T47D (cell line): Measurements from ENCODE around the gene GNB1L.
A peak's percentile ranks its signal among the peaks of the same experiment; 100 is the strongest.

ENCODE experiments used
- DNase-seq, 2 experiments: peaks; one replicate each; pipeline versions ENCODE4 v3.0.0 to v3.0.0-alpha.2; 2011 to 2012; ENCODE audit warnings: low read depth in 1 of 2, low spot score in 1 of 2
- JUND ChIP-seq: IDR thresholded peaks from 2 replicates; pipeline ENCODE4 v1.6.1; 2012; ENCODE audit warnings: low read depth
- in situ Hi-C: cut with HindIII; loops from 2 replicates; pipeline ENCODE4 v1.10.0; 2016; ENCODE audit warnings: low sequenced_read_pairs, low pct_unique_long_range_greater_than_20kb

GNB1L gene

DNA sequence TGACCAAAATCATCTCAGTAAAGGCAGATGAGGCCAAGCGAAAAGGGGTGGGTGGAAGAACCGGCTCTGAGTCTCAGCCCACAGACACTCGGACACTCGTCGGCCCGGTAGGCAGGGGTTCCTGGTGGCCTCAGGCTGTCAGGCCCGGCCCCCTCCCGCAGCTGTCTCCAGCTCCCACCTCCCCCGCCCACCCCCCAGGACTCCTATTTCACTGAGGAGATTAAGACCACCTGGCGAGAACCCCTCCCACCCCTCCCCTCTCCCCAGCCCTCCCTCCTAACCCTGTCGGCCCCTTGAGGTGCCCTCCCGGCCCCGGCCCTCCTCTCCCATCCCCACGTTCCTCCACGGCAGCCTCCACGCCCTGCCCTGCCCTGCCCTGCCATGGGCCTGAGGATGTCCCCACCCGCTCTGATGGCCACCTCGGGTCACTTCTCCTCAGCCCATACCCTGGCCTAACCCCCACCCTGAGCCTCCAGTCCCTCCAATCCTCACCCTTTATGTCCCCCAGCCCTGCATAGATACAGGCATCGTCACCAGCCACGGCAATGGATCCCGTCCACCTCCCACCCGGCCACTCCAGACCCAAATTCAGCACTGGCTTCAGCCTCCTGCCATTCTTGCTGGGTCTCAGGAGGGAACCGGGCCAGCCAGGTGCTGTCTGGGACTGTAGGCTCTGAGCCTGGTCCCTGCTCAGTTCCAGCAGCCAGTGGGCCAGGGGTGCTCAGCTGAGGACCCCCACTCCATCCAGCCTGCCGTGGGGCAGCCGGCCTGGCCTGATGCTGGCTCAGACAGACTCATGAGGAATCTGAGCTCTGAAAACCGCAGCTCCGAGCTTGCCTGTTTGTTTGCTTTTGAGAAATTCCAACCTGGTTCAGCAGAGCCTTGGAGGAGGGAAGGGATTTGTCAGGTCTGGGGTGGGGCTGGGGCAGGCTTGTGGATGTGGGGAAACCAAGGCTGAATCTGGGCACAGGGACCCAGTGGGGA lies 103.9 kb downstream of the GNB1L start:
- TF ChIP-seq JUND: no peak
- DNase-seq: peak; percentile 53 to 86
- in situ Hi-C loops: no loop called here

DNA sequence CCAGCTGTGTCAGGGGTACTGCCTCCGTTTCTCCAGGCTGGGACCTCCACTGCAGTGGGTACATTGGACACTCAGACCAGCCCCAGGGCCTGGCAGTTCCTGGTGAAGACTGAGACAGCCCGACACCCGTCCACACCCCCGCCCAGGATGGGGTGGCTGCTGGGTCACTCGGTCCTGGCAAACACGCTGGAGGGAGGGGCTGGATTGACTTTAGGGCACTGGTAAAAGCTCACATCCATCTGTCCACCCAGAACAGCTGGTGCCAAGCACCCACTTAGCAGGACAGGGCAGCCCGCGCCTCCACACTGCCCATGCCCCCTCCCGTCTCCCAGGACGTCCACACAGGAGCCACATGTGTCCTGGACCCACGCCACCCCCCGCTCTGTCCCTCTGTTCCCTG lies 104.8 kb downstream of the GNB1L start:
- no peak for TF ChIP-seq JUND
- DNase-seq: peak in 1 of 2 experiments; percentile 79
- in situ Hi-C loops: no loop called here

DNA sequence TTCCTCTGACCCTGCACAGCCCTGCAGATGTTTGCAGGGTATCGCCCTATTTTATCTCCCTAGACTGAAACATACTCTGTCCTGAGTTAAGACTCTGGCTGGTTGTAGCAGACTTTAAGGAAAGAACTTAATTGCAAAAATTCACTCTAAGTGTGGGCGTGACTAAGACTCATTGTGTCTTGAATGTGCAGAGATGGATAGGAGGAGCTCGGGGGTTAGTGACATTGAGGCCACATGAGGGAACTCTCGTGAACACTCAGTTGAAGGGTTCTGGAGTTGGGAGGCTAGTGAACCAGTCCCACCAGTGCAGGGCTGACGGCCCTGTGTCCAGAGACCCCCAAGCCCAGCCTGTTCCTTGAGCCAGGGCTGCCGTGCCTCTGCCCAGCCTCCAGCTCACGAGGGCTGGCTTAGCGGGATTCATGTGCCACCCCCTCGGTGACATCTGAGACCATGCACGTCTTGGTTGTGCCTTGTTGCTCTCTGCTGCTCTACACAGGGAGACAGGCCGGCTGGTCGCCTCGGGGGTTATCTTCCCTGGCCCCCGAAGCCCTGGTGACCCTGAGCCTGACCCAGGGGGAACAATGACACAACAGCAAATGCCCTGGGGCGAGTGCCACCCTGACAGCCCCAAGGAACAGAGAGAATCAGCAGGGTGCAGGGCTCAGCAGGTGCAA lies 105.5 kb downstream of the GNB1L start:
- no peak for DNase-seq
- TF ChIP-seq JUND: no peak
- in situ Hi-C loops: no loop called here

DNA sequence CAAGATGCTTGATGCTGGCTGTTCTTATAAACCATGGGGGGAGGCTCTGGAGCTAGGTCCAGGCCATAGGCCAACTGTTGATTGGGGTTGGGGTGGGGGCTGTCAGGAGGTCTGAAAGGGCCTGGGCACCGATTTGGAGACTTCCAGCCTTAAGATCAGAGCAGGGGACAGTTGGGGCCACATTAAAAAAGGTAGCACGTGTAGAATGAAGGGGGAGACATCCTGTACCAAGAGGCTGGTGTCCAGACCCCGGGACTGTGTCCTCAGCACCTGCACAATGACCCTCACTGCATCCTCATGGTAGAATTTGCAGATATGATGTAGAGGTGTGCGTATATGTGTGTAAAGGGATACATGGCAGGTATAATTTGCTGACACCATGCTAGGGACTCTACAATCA lies 106.5 kb downstream of the GNB1L start:
- DNase-seq: no peak
- in situ Hi-C loops: no loop called here
- TF ChIP-seq JUND: no peak

DNA sequence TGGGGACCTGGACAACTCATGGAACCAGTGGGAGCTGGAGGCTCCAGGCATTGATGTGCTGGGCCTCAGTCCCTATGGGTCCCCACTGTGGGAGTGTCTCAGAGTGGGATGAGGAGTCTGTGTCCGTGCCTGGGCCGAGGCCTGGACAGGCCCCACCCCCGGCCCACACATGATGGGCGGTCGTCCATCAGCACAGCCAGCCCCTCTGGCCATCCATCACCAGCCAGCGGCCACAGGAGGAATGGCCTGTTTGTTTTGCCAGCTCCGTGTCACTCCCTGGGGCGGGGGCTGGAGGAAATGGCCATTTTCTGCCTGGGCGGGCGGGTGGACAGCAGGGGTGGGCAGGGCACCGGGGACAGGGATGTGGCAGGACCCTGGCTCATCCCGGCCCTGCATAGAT lies 107.1 kb downstream of the GNB1L start:
- in situ Hi-C loops: no loop called here
- no peak for TF ChIP-seq JUND
- no peak for DNase-seq

DNA sequence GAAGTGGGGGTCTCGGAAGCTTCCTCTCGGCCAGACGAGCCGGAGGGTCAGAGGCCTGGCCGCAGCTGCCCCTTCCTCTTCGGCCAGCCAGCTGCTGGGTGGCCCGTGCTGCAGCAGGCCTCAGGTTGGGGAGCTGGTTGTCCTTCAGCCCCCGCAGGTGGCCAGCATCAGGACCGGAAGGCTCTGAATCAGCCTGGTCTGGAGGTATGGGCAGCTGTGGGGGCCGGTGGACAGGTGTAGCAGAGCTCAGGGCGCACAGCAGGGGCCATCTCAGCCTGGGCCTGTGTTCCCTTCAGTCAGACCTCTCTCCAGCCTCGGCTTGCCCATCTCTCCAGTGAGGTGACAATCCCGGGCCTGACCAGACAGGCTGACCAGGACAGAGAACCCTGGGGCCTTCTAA lies 107.9 kb downstream of the GNB1L start:
- DNase-seq: no peak
- in situ Hi-C loops: no loop called here
- no peak for TF ChIP-seq JUND

DNA sequence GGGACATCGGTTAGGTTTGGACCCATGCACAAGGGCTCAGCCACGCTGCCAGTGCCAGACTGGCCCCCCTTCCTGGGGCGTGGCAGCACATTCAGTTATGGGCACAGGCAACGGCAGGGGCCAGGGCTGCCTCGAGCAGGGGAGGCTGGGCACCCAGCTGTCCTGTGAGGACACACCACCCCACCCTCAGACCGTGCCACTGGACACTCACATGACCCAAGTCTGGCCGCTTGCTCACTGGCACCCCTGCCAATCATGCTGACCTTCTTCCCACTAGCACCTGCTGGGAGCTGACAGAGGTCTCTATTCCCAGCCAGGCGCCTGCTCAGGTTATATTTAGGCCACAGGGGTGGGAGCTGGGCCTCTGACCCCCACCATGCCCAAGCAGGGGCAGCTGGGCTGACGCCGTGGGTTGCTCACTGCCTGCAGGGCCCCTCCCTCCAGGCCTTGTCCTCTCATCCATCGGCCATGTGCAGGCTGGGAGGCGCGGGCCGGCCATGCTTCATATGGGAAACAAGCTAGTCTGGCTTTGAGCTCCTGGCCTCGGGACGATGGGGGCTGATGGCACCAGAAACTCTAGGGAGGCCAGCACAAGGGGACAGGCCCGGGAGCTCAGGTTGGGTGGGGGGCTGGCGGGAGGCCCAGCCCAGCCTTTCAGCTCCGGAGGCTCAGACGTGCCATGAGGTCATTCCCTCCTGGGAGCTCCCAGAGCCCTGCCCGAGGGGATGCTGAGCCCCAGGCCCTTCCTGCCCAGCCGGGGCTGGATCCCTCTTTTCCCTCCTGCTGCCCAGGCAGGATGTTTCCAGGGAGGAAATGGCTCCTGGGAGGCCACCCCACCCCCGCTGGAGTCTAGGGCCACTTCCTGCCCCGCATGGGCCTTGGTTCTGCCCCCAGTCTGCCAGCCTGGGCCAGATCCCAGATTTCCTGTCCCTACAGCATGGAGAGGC lies 109.2 kb downstream of the GNB1L start:
- no peak for TF ChIP-seq JUND
- no peak for DNase-seq
- in situ Hi-C loops: no loop called here

DNA sequence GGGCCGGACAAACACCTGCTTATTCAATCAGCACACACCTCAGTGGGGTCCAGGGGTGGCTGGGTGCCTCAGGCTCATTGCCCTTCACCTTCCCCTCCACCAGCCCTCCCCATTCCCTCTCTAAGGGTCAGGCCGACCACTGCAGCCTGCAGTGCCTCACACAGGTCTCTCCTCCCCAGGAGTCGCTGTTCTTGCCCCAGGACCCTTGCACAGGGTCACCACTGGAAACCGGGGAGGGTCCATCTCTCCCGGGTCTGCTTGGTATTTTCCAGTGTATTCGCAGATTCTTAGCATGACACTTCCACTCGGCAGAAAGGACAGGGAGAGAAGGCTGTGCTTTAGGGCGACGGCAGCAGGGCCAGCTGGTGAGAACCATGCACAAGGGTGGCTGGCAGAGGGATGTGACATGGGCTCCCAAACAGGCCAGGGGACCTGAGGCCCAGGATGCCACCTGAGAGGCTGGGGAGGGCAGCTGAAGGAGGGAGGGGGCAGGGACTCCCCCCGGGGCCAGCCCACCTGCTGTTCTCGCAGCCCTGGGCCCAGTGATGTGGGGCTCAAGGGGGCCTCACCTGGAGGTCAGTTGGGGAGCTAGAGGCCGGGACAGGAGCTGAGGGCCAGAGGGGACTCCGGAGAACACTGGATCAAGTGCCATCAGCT lies 110.2 kb downstream of the GNB1L start:
- in situ Hi-C loops: no loop called here

DNA sequence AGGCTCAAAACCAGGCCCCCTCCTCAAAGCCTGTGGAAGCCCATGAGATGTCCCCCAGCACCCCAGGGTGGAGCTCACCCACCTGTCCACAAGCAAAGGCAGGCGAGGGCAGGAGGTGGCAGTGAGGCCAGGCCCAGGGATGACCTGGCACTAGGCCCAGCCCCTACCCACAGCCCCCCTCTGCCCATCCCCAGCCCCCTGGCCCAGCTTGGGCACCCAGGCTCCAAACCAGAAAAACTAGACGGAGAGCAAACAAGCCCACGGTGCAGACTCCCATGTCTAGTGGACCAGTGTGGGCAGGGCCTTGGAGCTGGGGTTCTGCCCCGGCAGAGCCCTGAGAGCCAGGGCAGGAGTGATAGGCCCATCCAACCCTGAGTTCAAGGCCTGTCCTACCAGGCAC lies 111.0 kb downstream of the GNB1L start:
- in situ Hi-C loops: no loop called here
- peak in 1 of 2 experiments; percentile 49 for DNase-seq
- TF ChIP-seq JUND: no peak

More for the DNA sequence above, 110.2 kb downstream of the GNB1L start:
- DNase-seq: no peak
- TF ChIP-seq JUND: no peak

DNA sequence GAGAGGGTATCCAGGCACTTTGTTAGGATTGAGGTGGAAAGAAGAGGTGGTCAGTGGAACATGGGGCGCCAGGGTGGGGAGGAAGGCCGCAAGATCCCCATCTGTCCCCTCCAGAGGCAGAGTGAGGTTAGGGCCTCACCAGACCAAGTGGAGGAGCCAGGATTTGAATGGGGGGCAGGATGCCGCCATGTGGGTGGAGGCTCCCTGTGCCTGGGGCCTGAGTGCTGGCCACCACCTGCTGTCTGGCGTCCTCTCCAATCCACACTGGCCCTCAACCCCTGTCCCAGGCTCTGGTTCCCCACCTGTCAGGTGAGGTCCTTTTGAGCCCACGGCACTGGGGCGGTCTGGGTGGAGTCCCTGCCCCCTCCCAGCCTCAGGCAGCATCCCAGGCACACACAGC lies 111.6 kb downstream of the GNB1L start:
- in situ Hi-C loops: no loop called here
- no peak for TF ChIP-seq JUND
- no peak for DNase-seq

DNA sequence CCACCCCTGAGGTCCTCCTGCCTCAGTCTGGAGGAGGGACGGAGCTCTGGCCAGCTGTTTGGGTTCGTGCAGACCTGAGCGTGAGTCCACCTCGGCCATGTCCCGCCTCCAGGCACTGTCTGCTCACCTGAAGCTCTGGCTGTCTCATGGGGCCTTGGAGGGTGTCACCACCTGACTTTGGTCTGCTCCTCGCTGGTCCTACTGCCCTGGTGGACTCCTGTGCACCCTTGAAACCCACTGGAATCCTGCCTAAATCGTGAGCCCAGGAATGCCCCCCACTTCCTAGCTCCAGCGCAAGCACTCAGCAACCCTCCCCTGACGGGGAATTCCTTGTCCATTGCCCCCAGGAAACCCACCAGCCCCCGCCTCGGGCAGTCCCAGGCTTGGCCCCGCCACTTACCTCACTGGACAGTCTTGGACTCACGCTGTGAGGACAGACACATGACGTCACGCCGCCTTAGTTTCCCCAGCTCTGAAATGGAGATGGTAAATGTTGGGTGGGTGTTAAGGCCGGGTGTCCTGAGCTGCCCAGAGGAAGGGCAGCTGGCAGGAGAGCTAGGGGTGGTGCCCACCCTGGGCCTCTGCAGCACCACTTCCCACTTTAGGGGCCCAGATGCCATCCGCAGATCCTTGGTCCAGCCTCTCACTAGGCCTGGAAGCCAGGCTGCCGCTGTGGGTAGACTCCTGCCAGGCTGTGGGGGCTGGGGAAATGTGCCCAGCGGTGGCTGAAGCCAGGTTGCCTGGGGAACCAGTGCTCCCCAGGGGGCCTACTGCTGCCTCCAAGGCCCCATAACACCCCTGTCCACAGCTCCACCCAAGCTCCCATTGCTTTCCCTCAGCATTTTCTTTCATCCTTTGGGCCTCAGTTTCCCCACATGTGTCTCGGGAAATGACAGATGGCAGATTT lies 112.3 kb downstream of the GNB1L start:
- in situ Hi-C loops: no loop called here
- TF ChIP-seq JUND: no peak
- DNase-seq: no peak
